Endothelial cell (in vitro differentiated cells): ENCODE data around the gene SMYD1. TPM values are rescaled to one million over a fixed set of nuclear protein-coding genes. Genes with fewer than 3 reads are reported as not detected.

ENCODE experiments used
- DNase-seq: peaks from one replicate; pipeline ENCODE4 v3.0.0; 2021; ENCODE audit warnings: low spot score
- H3K27ac Mint-ChIP-seq: one replicate; pipeline ENCODE4 v1.8.0; 2021; ENCODE audit warnings: mixed read lengths, inconsistent platforms; ENCODE audit not compliant: unreplicated experiment
- H3K27me3 Mint-ChIP-seq: one replicate; pipeline ENCODE4 v1.8.0; 2021; ENCODE audit warnings: mild to moderate bottlenecking, moderate library complexity, mixed read lengths, inconsistent platforms; ENCODE audit not compliant: unreplicated experiment
- H3K36me3 Mint-ChIP-seq: one replicate; pipeline ENCODE4 v1.8.0; 2021; ENCODE audit warnings: mild to moderate bottlenecking, low read depth, mixed read lengths, inconsistent platforms; ENCODE audit not compliant: unreplicated experiment
- H3K4me1 Mint-ChIP-seq: one replicate; pipeline ENCODE4 v1.8.0; 2021; ENCODE audit warnings: mild to moderate bottlenecking, mixed read lengths, inconsistent platforms; ENCODE audit not compliant: unreplicated experiment
- H3K4me3 Mint-ChIP-seq: one replicate; pipeline ENCODE4 v1.8.0; 2021; ENCODE audit warnings: mild to moderate bottlenecking, mixed read lengths, inconsistent platforms; ENCODE audit not compliant: unreplicated experiment
- H3K9me3 Mint-ChIP-seq: one replicate; pipeline ENCODE4 v1.8.0; 2021; ENCODE audit warnings: mixed read lengths, inconsistent platforms; ENCODE audit not compliant: unreplicated experiment
- CTCF ChIP-seq: fragments of 200-600 bp; sonication (generic); IDR thresholded peaks from one replicate; pipeline ENCODE4 v1.5.0; 2021; ENCODE audit warnings: antibody characterized with exemption; ENCODE audit not compliant: unreplicated experiment
- total RNA-seq: library from RNA; stranded (reverse); fragmentation: NEBNext Ultra II Directional; extraction: Animal tissue kit (Norgen Biotek cat#: 25700); gene quantifications from one replicate; pipeline ENCODE4 v1.2.1, GENCODE V29; 2021; ENCODE audit not compliant: unreplicated experiment

SMYD1 gene
- total RNA-seq, 1 donor from 2014 or later, result not detected

DNA sequence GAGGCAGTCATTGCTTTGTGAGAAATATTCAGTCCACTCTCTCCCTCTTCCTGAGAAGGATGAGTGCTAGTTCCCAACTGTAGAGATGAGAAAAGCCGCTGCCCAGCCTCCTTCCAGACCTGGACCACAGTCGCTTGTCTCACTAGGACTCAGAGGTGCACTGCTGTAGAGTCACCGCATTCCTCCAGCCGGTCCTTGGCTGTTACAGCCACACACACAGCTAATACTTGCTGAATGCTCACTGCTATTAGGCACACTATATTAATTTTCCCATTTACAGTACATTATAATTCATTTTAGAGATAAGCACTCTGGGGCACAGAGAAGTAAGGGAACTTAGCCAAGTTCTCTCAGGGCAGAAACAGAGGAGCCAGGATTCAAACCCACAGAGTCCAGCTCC, 70.2 kb downstream of the SMYD1 start:
- Mint-ChIP-seq H3K4me1 (no peaks in the 10 kb centered on the region), H3K36me3 (no peaks in the 10 kb centered on the region), H3K9me3 (no peaks in the 10 kb centered on the region), H3K27me3 (no peaks in the 10 kb centered on the region), H3K27ac (no peak overlapping the region), H3K4me3 (no peak overlapping the region)
- DNase-seq, result no peak
- TF ChIP-seq CTCF, result no peak

- TF ChIP-seq CTCF, result no peak
- H3K36me3 Mint-ChIP-seq, result no peaks in the 10 kb centered on the region
- H3K27ac Mint-ChIP-seq, result no peak overlapping the region
- no peaks in the 10 kb centered on the region for H3K9me3 Mint-ChIP-seq
- H3K4me3 Mint-ChIP-seq, result no peak overlapping the region
- DNase-seq, result no peak
- no peaks in the 10 kb centered on the region for H3K4me1 Mint-ChIP-seq
- H3K27me3 Mint-ChIP-seq, result peaks cover 2% of the 10 kb centered on the region
Observed at GRCh38 chr2:88139203-88139702, 71.6 kb downstream of the SMYD1 start.

DNA sequence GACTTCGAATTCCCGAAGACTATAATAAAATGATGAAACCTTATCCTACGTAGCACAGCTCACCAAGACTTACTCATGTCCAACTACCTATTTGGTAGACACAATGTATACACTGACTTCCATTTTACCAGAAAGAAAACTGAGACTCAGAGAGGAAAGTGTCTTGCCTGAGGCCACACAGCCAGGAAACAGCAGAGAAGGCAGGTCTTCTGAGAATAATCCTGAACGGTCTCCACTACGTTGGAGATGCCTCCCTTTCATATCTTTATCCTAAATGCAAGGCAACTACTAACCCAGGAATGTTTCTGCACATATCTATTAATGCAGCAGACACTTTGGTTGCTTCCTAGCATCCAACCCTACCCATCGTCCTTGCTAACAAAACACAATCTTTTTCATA, 72.2 kb downstream of the SMYD1 start:
- no peaks in the 10 kb centered on the region for H3K36me3 Mint-ChIP-seq
- no peak for TF ChIP-seq CTCF
- no peaks in the 10 kb centered on the region for H3K9me3 Mint-ChIP-seq
- DNase-seq, result no peak
- H3K27me3 Mint-ChIP-seq, result peaks cover 2% of the 10 kb centered on the region
- H3K4me3 Mint-ChIP-seq, result no peak overlapping the region
- no peaks in the 10 kb centered on the region for H3K4me1 Mint-ChIP-seq
- H3K27ac Mint-ChIP-seq, result no peak overlapping the region

DNA sequence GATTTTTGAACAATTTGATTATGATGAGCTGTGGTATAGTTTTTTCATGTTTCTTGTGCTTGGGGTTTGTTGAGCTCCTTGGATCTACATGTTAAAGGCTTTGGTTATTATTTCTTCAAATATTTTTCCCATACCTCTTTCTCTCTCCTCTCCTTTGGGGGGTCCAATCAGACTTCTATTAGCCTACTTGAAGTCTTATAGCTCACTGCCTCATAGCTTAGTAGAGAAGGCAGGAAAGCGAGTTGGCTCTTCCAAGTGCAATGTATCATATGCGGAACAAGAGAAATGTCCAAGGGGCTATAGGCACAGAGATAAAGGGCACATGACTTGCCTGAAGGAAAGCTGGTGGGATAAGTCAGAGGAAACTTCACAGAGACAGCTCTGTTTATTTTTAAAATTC, 74.3 kb downstream of the SMYD1 start:
- Mint-ChIP-seq H3K4me1 (no peaks in the 10 kb centered on the region), H3K9me3 (no peaks in the 10 kb centered on the region), H3K4me3 (no peak overlapping the region), H3K27ac (no peak overlapping the region), H3K36me3 (no peaks in the 10 kb centered on the region), H3K27me3 (peaks cover 2% of the 10 kb centered on the region)
- TF ChIP-seq CTCF, result no peak
- DNase-seq, result no peak

GRCh38 chr2:88144271-88144670, 76.6 kb downstream of the SMYD1 start:
- H3K4me3 Mint-ChIP-seq, result no peak overlapping the region
- no peak for TF ChIP-seq CTCF
- no peaks in the 10 kb centered on the region for H3K9me3 Mint-ChIP-seq
- no peaks in the 10 kb centered on the region for H3K4me1 Mint-ChIP-seq
- H3K27me3 Mint-ChIP-seq, result peaks cover 2% of the 10 kb centered on the region
- H3K36me3 Mint-ChIP-seq, result no peaks in the 10 kb centered on the region
- H3K27ac Mint-ChIP-seq, result no peak overlapping the region
- DNase-seq, result no peak
